B cell (primary cell): ENCODE data around the gene KCNJ10. TPM values are rescaled to one million over a fixed set of nuclear protein-coding genes. Genes with fewer than 3 reads are reported as not detected.

Experiments used
- ATAC-seq: fragments of 200-7000 bp; cut with Tn5 transposase; one replicate; pipeline ENCODE4 v1.10.0; 2021; ENCODE audit warnings: low read depth, mild to moderate bottlenecking, moderate number of reproducible peaks, moderate library complexity
- CTCF ChIA-PET: fragments of 350-600 bp; sonication (Branson Sonifier 250); formaldehyde crosslinking; loops from one replicate; lab custom pipeline; 2021; ENCODE audit warnings: antibody characterized with exemption, inconsistent platforms; lab: Charles Lee
- POLR2A ChIA-PET: fragments of 350-600 bp; sonication (Branson Sonifier 250); formaldehyde crosslinking; loops from one replicate; lab custom pipeline; 2021; ENCODE audit warnings: antibody characterized with exemption; lab: Charles Lee
- DNase-seq: peaks from one replicate; pipeline ENCODE4 v3.0.0; 2013
- H2AFZ ChIP-seq: 2 replicates; pipeline ENCODE4 v1.6.1; 2012; ENCODE audit warnings: mild to moderate bottlenecking, low read depth, low read length; ENCODE audit not compliant: insufficient read depth, poor library complexity, severe bottlenecking
- H3K27ac ChIP-seq, 2 donors: 1 replicate in 1 of 2; 2 replicates in 1 of 2; pipeline ENCODE4 v1.5.1; 2012 to 2013; ENCODE audit warnings: low read length in 2 of 2, mild to moderate bottlenecking in 2 of 2, moderate library complexity in 1 of 2
- H3K27me3 ChIP-seq, 4 experiments: fragments of 200-600 bp in 1 of 4; sonication (generic) in 1 of 4; replicated peaks in 1 of 4; 1 replicate in 2 of 4; 2 replicates in 2 of 4; pipeline versions ENCODE4 v1.6.1 to v1.7.0; 2013 to 2016; ENCODE audit warnings: low read length in 3 of 4, mild to moderate bottlenecking in 2 of 4, mixed read lengths in 1 of 4, moderate library complexity in 1 of 4; ENCODE audit not compliant: insufficient read depth in 4 of 4, control insufficient read depth in 3 of 4; ENCODE audit errors: control extremely low read depth in 1 of 4
- H3K36me3 ChIP-seq, 2 experiments: replicated peaks in 1 of 2; 1 replicate in 1 of 2; 2 replicates in 1 of 2; pipeline versions ENCODE4 v1.6.1 to v1.7.1; 2013; ENCODE audit warnings: low read length in 1 of 2; ENCODE audit not compliant: insufficient read depth in 2 of 2, control insufficient read depth in 1 of 2; ENCODE audit errors: control extremely low read depth in 1 of 2, extremely low read depth in 1 of 2
- H3K4me1 ChIP-seq, 2 donors: fragments of 200-600 bp in 1 of 2; sonication (generic) in 1 of 2; 1 replicate in 1 of 2; 2 replicates in 1 of 2; pipeline versions ENCODE4 v1.5.1 to v1.6.1; 2013 to 2017; ENCODE audit warnings: low read length in 2 of 2; ENCODE audit not compliant: control insufficient read depth in 2 of 2, insufficient read depth in 2 of 2
- H3K4me2 ChIP-seq: replicated peaks from 2 replicates; pipeline ENCODE3; 2012; ENCODE audit warnings: mild to moderate bottlenecking, low read depth, low read length; ENCODE audit not compliant: poor library complexity, severe bottlenecking
- H3K4me3 ChIP-seq, 5 experiments: fragments of 200-600 bp in 1 of 5; sonication (generic) in 1 of 5; 1 replicate in 3 of 5; 2 replicates in 2 of 5; pipeline versions ENCODE4 v1.5.1 to v1.7.0; 2011 to 2016; ENCODE audit warnings: low read length in 4 of 5, mild to moderate bottlenecking in 4 of 5, low read depth in 2 of 5, control low read depth in 1 of 5, moderate library complexity in 1 of 5; ENCODE audit not compliant: insufficient read depth in 1 of 5; ENCODE audit errors: control extremely low read depth in 1 of 5, extremely low read depth in 1 of 5
- H3K79me2 ChIP-seq: fragments of 200-600 bp; sonication (generic); one replicate; pipeline ENCODE4 v1.6.0; 2016; ENCODE audit warnings: low read length; ENCODE audit not compliant: control insufficient read depth, insufficient read depth
- H3K9ac ChIP-seq: fragments of 200-600 bp; sonication (generic); 2 replicates; pipeline ENCODE4 v1.6.1; 2017; ENCODE audit warnings: mild to moderate bottlenecking, low read length, moderate library complexity
- H3K9me3 ChIP-seq, 3 donors: one replicate each; pipeline versions ENCODE4 v1.6.1 to v1.7.1; 2013; ENCODE audit warnings: low read length in 2 of 3; ENCODE audit not compliant: control insufficient read depth in 2 of 3, insufficient read depth in 1 of 3; ENCODE audit errors: control extremely low read depth in 1 of 3
- H4K20me1 ChIP-seq: 2 replicates; pipeline ENCODE4 v1.6.0; 2012; ENCODE audit warnings: mild to moderate bottlenecking, low read length; ENCODE audit not compliant: insufficient read depth, control insufficient read depth, poor library complexity, severe bottlenecking
- H3K27ac Mint-ChIP-seq: one replicate; pipeline ENCODE4 v1.8.0; 2021; ENCODE audit warnings: mixed read lengths
- H3K27me3 Mint-ChIP-seq: one replicate; pipeline ENCODE4 v1.8.0; 2021; ENCODE audit warnings: mixed read lengths
- H3K4me1 Mint-ChIP-seq: one replicate; pipeline ENCODE4 v1.8.0; 2021; ENCODE audit warnings: mixed read lengths
- H3K4me3 Mint-ChIP-seq: one replicate; pipeline ENCODE4 v1.8.0; 2021; ENCODE audit warnings: mixed read lengths
- H3K9me3 Mint-ChIP-seq: one replicate; pipeline ENCODE4 v1.8.0; 2022; ENCODE audit warnings: mixed read lengths; ENCODE audit not compliant: insufficient read depth
- EZH2 ChIP-seq: IDR thresholded peaks from 2 replicates; pipeline ENCODE4 v1.6.1; 2012; ENCODE audit warnings: borderline replicate concordance, low read depth, mild to moderate bottlenecking, moderate library complexity, low read length; ENCODE audit not compliant: insufficient read depth, poor library complexity, severe bottlenecking
- WGBS: methylation state at CpG from one replicate; pipeline ENCODE4 v1.1.5; 2013; ENCODE audit warnings: missing lambda C conversion rate; ENCODE audit not compliant: insufficient coverage; 5-methylcytosine and 5-hydroxymethylcytosine counted together
- intact Hi-C: fragments of 100-400 bp; cut with micrococcal nuclease; formaldehyde crosslinking; loops from one replicate; pipeline ENCODE4 v1.10.0; 2022
- polyA plus RNA-seq: library from polyadenylated mRNA; depleted of rRNA; stranded (reverse); fragments of >200 nt; gene quantifications from 2 replicates; pipeline ENCODE4 v1.2.3, GENCODE V29; 2012
- total RNA-seq, 2 donors: library from RNA; stranded (reverse); fragments of 120-200 nt in 1 of 2; gene quantifications; 1 replicate in 1 of 2; 2 replicates in 1 of 2; pipeline versions ENCODE4 v1.2.3 to v1.2.4, GENCODE V29; 2013 to 2022
- TF ChIP-seq, protein P1 (sequence below): fragments of 200-600 bp; IDR thresholded peaks from one replicate; pipeline ENCODE4 v1.8.0; 2022; ENCODE audit warnings: antibody characterized with exemption, mild to moderate bottlenecking

KCNJ10 gene
- total and polyA plus RNA-seq, 2 donors (not counting 1 experiment from before 2014, with no cell fraction given), result not detected

- WGBS, result no CpG with 5 or more reads among the region's 1 CpG
- ChIA-PET CTCF (interaction anchor here (1.2 to 8.3 kb wide), 2 partner anchors 13 to 28 kb away, joined by 3 to 66 read pairs; no protein-coding TSS in a partner anchor), POLR2A (no interaction called here)
- Histone ChIP-seq H3K79me2 (no peaks in the 10 kb centered on the region), H3K4me3 (no peak overlapping the region), H3K9me3 (no peaks in the 10 kb centered on the region), H3K27ac (no peak overlapping the region), H2AFZ (no peak overlapping the region), H3K36me3 (no peaks in the 10 kb centered on the region), H3K9ac (no peak overlapping the region), H4K20me1 (no peaks in the 10 kb centered on the region), H3K4me1 (no peaks in the 10 kb centered on the region), H3K4me2 (no peak overlapping the region), H3K27me3 (no peaks in the 10 kb centered on the region)
- ATAC-seq, result no peak
- Mint-ChIP-seq H3K9me3 (no peaks in the 10 kb centered on the region), H3K27me3 (peaks cover 18% of the 10 kb centered on the region), H3K27ac (no peak overlapping the region), H3K4me3 (no peak overlapping the region), H3K4me1 (no peaks in the 10 kb centered on the region)
- intact Hi-C loops, result no loop called here
- DNase-seq, result no peak
- TF ChIP-seq EZH2, result no peak
- TF ChIP-seq, protein P1, sequence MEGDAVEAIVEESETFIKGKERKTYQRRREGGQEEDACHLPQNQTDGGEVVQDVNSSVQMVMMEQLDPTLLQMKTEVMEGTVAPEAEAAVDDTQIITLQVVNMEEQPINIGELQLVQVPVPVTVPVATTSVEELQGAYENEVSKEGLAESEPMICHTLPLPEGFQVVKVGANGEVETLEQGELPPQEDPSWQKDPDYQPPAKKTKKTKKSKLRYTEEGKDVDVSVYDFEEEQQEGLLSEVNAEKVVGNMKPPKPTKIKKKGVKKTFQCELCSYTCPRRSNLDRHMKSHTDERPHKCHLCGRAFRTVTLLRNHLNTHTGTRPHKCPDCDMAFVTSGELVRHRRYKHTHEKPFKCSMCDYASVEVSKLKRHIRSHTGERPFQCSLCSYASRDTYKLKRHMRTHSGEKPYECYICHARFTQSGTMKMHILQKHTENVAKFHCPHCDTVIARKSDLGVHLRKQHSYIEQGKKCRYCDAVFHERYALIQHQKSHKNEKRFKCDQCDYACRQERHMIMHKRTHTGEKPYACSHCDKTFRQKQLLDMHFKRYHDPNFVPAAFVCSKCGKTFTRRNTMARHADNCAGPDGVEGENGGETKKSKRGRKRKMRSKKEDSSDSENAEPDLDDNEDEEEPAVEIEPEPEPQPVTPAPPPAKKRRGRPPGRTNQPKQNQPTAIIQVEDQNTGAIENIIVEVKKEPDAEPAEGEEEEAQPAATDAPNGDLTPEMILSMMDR, result no peak
Measured at GRCh38 chr1:160018900-160019299, 51.1 kb downstream of the KCNJ10 start.

- H3K27ac ChIP-seq, result no peak overlapping the region
- 95% methylated on average over 2 of the region's 3 CpGs for WGBS
Measured at GRCh38 chr1:160018347-160018746, 51.6 kb downstream of the KCNJ10 start.

More at GRCh38 chr1:160018347-160018746, 51.6 kb downstream of the KCNJ10 start:
- Mint-ChIP-seq H3K4me3 (no peak overlapping the region), H3K4me1 (no peaks in the 10 kb centered on the region), H3K27me3 (peaks cover 23% of the 10 kb centered on the region), H3K27ac (no peak overlapping the region), H3K9me3 (no peaks in the 10 kb centered on the region)
- Histone ChIP-seq H3K9me3 (no peaks in the 10 kb centered on the region), H3K4me2 (no peak overlapping the region), H3K9ac (no peak overlapping the region), H3K79me2 (no peaks in the 10 kb centered on the region), H2AFZ (no peak overlapping the region), H3K36me3 (no peaks in the 10 kb centered on the region), H4K20me1 (no peaks in the 10 kb centered on the region), H3K4me1 (no peaks in the 10 kb centered on the region), H3K4me3 (no peak overlapping the region), H3K27me3 (peaks cover 0 to 3% (median under 1%) of the 10 kb centered on the region in 4 experiments)
- ATAC-seq (no peak), DNase-seq (no peak)
- POLR2A ChIA-PET, result no interaction called here
- CTCF ChIA-PET, result interaction anchor here (1.2 to 8.3 kb wide), 2 partner anchors 12 to 27 kb away, joined by 3 to 66 read pairs; no protein-coding TSS in a partner anchor
- intact Hi-C loops, result no loop called here
- no peak for TF ChIP-seq EZH2
- TF ChIP-seq, protein P1, result no peak
